NB4 (cell line): Measurements from ENCODE around the gene DAB1.
A peak's percentile ranks its signal among the peaks of the same experiment; 100 is the strongest.

Experiments used
- DNase-seq: peaks from one replicate; pipeline ENCODE4 v3.0.0; 2010; ENCODE audit warnings: low read depth
- H3K4me3 ChIP-seq: one replicate; pipeline ENCODE4 v1.5.1; 2011; ENCODE audit warnings: mild to moderate bottlenecking, low read depth, low read length, moderate library complexity
- MYC ChIP-seq: IDR thresholded peaks from 2 replicates; pipeline ENCODE4 v1.6.1; 2011; ENCODE audit warnings: low read depth, low read length
- POLR2A ChIP-seq: IDR thresholded peaks from 2 replicates; pipeline ENCODE4 v1.6.1; 2011; ENCODE audit warnings: mild to moderate bottlenecking; ENCODE audit not compliant: insufficient read length; ENCODE audit errors: extremely low read depth
- TF ChIP-seq, protein P1 (sequence below): IDR thresholded peaks from 2 replicates; pipeline ENCODE4 v1.6.1; 2011; ENCODE audit warnings: low read depth, low read length
- TF ChIP-seq, protein P2 (sequence below): IDR thresholded peaks from one replicate; pipeline ENCODE4 v1.5.1; 2012; ENCODE audit warnings: low read depth, low read length

Gene DAB1

DNA sequence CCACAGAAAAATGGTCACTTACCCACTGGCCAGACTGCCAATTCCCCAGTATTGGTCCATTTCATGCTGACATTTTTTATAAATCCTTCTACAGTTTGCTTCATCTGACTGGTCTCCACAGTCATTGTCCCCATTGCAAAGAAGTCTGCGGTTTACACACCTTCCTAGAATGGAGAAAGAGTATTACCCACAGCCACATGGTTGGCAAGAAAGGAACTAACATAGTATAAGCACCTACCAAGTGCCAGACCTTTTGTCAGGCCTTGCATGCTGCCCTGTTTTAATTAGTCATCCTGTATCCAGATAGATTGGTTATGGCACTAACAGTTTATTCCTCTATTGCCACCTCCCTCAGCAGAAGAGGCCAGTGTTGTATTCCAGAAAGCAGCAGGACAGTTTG lies 469.2 kb downstream of the DAB1 start:
- H3K4me3 ChIP-seq: no peak overlapping the region
- TF ChIP-seq MYC: no peak
- TF ChIP-seq, protein P1, sequence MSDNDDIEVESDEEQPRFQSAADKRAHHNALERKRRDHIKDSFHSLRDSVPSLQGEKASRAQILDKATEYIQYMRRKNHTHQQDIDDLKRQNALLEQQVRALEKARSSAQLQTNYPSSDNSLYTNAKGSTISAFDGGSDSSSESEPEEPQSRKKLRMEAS: no peak
- TF ChIP-seq, protein P2, sequence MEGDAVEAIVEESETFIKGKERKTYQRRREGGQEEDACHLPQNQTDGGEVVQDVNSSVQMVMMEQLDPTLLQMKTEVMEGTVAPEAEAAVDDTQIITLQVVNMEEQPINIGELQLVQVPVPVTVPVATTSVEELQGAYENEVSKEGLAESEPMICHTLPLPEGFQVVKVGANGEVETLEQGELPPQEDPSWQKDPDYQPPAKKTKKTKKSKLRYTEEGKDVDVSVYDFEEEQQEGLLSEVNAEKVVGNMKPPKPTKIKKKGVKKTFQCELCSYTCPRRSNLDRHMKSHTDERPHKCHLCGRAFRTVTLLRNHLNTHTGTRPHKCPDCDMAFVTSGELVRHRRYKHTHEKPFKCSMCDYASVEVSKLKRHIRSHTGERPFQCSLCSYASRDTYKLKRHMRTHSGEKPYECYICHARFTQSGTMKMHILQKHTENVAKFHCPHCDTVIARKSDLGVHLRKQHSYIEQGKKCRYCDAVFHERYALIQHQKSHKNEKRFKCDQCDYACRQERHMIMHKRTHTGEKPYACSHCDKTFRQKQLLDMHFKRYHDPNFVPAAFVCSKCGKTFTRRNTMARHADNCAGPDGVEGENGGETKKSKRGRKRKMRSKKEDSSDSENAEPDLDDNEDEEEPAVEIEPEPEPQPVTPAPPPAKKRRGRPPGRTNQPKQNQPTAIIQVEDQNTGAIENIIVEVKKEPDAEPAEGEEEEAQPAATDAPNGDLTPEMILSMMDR: no peak
- no peak for TF ChIP-seq POLR2A
- DNase-seq: no peak

DNA sequence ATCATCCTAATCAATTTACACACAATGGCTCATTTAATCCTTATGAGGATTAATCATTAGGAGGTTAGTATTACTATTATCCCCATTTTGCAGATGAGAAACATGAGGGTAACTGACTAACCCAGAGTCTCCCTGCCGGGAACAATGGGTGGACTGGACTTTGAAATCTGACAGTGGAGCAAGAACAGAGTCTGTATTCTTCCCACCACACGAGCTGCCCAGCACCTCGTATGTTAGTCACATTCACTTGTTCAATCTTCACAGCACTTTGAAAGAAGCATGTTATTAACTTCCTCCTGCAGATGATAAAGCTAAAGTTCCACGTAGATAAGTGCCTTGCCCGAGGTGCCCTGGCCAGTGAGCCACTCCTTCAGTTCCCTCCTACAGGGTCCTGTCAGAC lies 470.5 kb downstream of the DAB1 start:
- DNase-seq: no peak
- TF ChIP-seq POLR2A (no peak), MYC (no peak)
- TF ChIP-seq, protein P2: no peak
- TF ChIP-seq, protein P1: no peak
- no peak overlapping the region for H3K4me3 ChIP-seq

DNA sequence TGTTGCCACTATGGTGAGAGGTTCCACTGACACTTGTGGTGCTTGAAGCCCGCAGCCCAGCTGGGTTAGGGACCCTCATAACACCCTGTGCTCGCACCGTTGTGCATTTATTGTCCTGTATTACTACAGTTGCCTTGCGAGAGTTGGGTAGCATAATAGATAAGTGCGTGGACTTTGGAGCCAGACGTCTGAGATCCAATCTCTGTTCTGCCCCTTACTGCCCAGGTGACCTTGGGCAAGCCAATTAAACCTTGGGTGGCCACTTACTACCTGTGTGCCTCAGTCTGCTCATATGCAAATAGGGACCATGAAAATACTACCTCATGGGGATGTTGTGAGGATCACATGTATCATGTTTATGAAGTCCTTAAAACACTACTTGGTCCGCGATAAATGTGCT lies 471.4 kb downstream of the DAB1 start:
- no peak for DNase-seq
- no peak overlapping the region for H3K4me3 ChIP-seq
- TF ChIP-seq, protein P1: no peak
- TF ChIP-seq MYC (no peak), POLR2A (no peak)
- TF ChIP-seq, protein P2: no peak

DNA sequence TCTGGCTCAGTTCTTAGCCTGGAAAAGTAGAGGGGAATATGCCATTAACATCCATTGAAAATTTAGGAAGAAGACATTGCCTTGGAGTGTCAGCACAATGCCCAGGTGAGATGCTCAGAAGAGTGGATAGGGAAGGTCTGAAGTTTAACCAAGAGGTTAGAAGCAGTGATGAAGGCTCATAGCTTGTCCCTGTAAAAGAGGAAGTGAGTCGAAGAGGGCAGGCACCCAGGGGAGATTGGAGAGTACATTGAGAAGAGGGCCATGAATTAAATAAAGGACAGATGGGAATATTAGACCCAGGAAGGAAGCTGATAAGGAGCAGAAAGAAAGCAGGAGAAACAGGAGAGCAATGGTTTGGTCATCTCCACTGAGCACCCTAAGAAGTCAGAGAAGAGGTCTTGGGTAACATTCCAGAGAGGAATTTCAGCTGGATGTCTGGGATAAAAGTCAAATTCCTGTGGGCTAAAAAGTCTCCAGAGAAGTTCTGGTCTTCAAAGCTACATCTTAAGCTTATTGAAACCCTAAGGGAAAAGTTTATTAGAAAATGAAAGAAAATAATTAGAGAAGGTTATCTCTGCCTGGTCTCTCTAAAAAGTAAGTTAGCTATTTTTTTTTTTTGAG lies 475.3 kb downstream of the DAB1 start:
- peak; percentile 7 for DNase-seq
- H3K4me3 ChIP-seq: no peak overlapping the region
- TF ChIP-seq MYC (no peak), POLR2A (no peak)
- TF ChIP-seq, protein P1: no peak
- TF ChIP-seq, protein P2: no peak
